Osteocyte (in vitro differentiated cells): ENCODE data around the gene MRNIP. TPM values are rescaled to one million over a fixed set of nuclear protein-coding genes. Genes with fewer than 3 reads are reported as not detected.

Experiments
- DNase-seq: peaks from one replicate; pipeline ENCODE4 v3.0.0; 2021; ENCODE audit warnings: mixed read lengths; ENCODE audit not compliant: unreplicated experiment; ENCODE audit errors: extremely low spot score
- H3K27ac Mint-ChIP-seq: one replicate; pipeline ENCODE4 v1.8.0; 2021; ENCODE audit warnings: mild to moderate bottlenecking, mixed read lengths; ENCODE audit not compliant: unreplicated experiment
- H3K27me3 Mint-ChIP-seq: one replicate; pipeline ENCODE4 v1.8.0; 2021; ENCODE audit warnings: mixed read lengths; ENCODE audit not compliant: unreplicated experiment
- H3K36me3 Mint-ChIP-seq: one replicate; pipeline ENCODE4 v1.8.0; 2021; ENCODE audit warnings: mixed read lengths; ENCODE audit not compliant: unreplicated experiment
- H3K4me1 Mint-ChIP-seq: one replicate; pipeline ENCODE4 v1.8.0; 2021; ENCODE audit warnings: mixed read lengths; ENCODE audit not compliant: unreplicated experiment
- H3K4me3 Mint-ChIP-seq: one replicate; pipeline ENCODE4 v1.8.0; 2021; ENCODE audit warnings: mild to moderate bottlenecking, moderate library complexity, mixed read lengths; ENCODE audit not compliant: unreplicated experiment
- H3K9me3 Mint-ChIP-seq: one replicate; pipeline ENCODE4 v1.8.0; 2021; ENCODE audit warnings: mixed read lengths; ENCODE audit not compliant: unreplicated experiment
- CTCF ChIP-seq: fragments of 200-600 bp; sonication (generic); IDR thresholded peaks from 2 replicates; pipeline ENCODE4 v1.5.0; 2021; ENCODE audit warnings: antibody characterized with exemption, mild to moderate bottlenecking, moderate library complexity
- total RNA-seq: library from RNA; stranded (reverse); gene quantifications from 2 replicates; pipeline ENCODE4 v1.2.1, GENCODE V29; 2021

The MRNIP gene
- total RNA-seq, 1 donor from 2014 or later = 25.8 TPM

- H3K4me1 Mint-ChIP-seq = peaks cover 43% of the 10 kb centered on the region
- DNase-seq = no peak
- peaks cover 8% of the 10 kb centered on the region for H3K36me3 Mint-ChIP-seq
- H3K27me3 Mint-ChIP-seq = no peaks in the 10 kb centered on the region
- TF ChIP-seq CTCF = no peak
- peak overlapping the region; percentile 96 for H3K27ac Mint-ChIP-seq
- H3K4me3 Mint-ChIP-seq = peak overlapping the region; percentile 67
- no peaks in the 10 kb centered on the region for H3K9me3 Mint-ChIP-seq
Observed at GRCh38 chr5:179817890-179818745, 40.5 kb downstream of the MRNIP start.

- Mint-ChIP-seq H3K4me3 (no peak overlapping the region), H3K9me3 (no peaks in the 10 kb centered on the region), H3K4me1 (peaks cover 37% of the 10 kb centered on the region), H3K36me3 (peaks cover 9% of the 10 kb centered on the region), H3K27ac (peak overlapping the region; percentile 96), H3K27me3 (no peaks in the 10 kb centered on the region)
- no peak for DNase-seq
- no peak for TF ChIP-seq CTCF
Observed at GRCh38 chr5:179817470-179817840, 41.2 kb downstream of the MRNIP start.

GRCh38 chr5:179816796-179817469, 41.7 kb downstream of the MRNIP start:
- H3K4me3 Mint-ChIP-seq = no peak overlapping the region
- no peaks in the 10 kb centered on the region for H3K9me3 Mint-ChIP-seq
- DNase-seq = no peak
- peaks cover 31% of the 10 kb centered on the region for H3K4me1 Mint-ChIP-seq
- no peak for TF ChIP-seq CTCF
- H3K27ac Mint-ChIP-seq = no peak overlapping the region
- H3K36me3 Mint-ChIP-seq = peaks cover 7% of the 10 kb centered on the region
- H3K27me3 Mint-ChIP-seq = no peaks in the 10 kb centered on the region

GRCh38 chr5:179816401-179816795, 42.2 kb downstream of the MRNIP start:
- no peak for DNase-seq
- H3K9me3 Mint-ChIP-seq = no peaks in the 10 kb centered on the region
- H3K4me3 Mint-ChIP-seq = no peak overlapping the region
- H3K27me3 Mint-ChIP-seq = no peaks in the 10 kb centered on the region
- peaks cover 7% of the 10 kb centered on the region for H3K36me3 Mint-ChIP-seq
- no peak overlapping the region for H3K27ac Mint-ChIP-seq
- TF ChIP-seq CTCF = no peak
- peaks cover 30% of the 10 kb centered on the region for H3K4me1 Mint-ChIP-seq
